ENCODE data around the gene CEACAM1. TPM values are rescaled to one million over a fixed set of nuclear protein-coding genes. Genes with fewer than 3 reads are reported as not detected.
"Not testable (repeated sequence)": the region's sequence is repeated elsewhere in the genome, so short reads cannot be mapped to it uniquely, and the experiment has no call there.

The CEACAM1 gene
- total and polyA plus RNA-seq, 9 donors, result 0.92 to 7.3 (median 2.8) TPM

DNA sequence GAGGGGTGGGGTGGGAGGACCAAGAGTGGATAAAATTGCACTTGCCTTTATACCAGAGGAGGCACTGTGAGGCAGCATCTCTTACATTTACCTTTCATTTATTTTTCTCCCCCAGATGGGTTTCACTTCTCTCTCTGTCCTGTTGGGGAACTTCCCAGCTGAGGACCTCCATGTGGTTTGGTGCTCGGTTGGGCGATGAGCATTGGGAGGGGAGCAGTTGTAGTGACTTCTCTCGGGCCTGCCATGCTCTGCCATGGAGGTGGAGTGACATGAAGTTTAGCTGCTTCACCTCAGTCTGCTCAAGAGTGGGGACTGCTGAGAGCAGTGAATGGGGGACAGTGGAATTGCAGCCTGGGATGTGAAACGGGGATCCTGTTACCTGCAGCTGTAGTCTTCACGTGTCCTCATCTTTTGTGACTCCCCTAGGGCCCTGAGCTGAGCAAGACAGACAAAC lies 62.4 kb downstream of the CEACAM1 start:
- no peak overlapping the region for H3K27ac ChIP-seq
- WGBS, 3 donors, result 82 to 89% (median 86%) methylated on average over 5 of the region's 5 CpGs
- no peaks in the 10 kb centered on the region for H3K4me1 ChIP-seq (ENCODE audit: insufficient read depth)

GRCh38 chr19:42461700-42462324 lies 66.5 kb downstream of the CEACAM1 start:
- no peak overlapping the region for H3K27ac ChIP-seq
- intact Hi-C loops (cut with DNase I), result no loop called here
- no peak for DNase-seq
- 86 to 93% (median 88%) methylated on average over 4 of the region's 4 CpGs for WGBS, 3 donors
- no peak overlapping the region for H3K4me3 ChIP-seq
- no peaks in the 10 kb centered on the region for H3K36me3 ChIP-seq
- H3K9me3 ChIP-seq, result no peaks in the 10 kb centered on the region
- H3K4me1 ChIP-seq (ENCODE audit: insufficient read depth), result no peaks in the 10 kb centered on the region
- no peak for TF ChIP-seq EP300 (IDR thresholded peaks at IDR 0.05)
- TF ChIP-seq CTCF (IDR thresholded peaks at IDR 0.05), result no peak
- no peak for TF ChIP-seq POLR2A (IDR thresholded peaks at IDR 0.05)
- no peaks in the 10 kb centered on the region for H3K27me3 ChIP-seq

More for the DNA sequence above, 62.4 kb downstream of the CEACAM1 start:
- no peaks in the 10 kb centered on the region for H3K36me3 ChIP-seq
- H3K27me3 ChIP-seq, result no peaks in the 10 kb centered on the region
- no peak for DNase-seq
- intact Hi-C loops (cut with DNase I), result no loop called here
- no peak for TF ChIP-seq CTCF (IDR thresholded peaks at IDR 0.05)
- TF ChIP-seq POLR2A (IDR thresholded peaks at IDR 0.05), result no peak
- no peak for TF ChIP-seq EP300 (IDR thresholded peaks at IDR 0.05)
- H3K9me3 ChIP-seq, result no peaks in the 10 kb centered on the region
- no peak overlapping the region for H3K4me3 ChIP-seq

DNA sequence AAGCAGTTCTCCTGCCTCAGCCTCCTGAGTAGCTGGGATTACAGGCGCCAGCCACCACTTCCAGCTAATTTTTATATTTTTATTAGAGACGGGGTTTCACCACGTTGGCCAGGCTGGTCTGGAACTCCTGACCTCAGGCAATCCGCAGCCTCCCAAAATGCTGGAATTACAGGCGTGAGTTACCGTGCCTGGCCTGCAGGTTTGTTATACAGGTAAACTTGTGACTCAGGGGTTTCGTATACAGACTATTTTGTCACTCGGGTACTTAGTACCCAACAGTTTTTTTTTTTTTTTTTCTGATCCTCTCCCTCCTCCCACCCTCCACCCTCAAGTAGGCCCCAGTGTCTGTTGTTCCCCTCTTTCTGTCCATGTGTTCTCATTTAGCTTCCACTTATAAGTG lies 67.0 kb downstream of the CEACAM1 start:
- intact Hi-C loops (cut with DNase I); H3K36me3 ChIP-seq; H3K27ac ChIP-seq; H3K4me3 ChIP-seq; H3K9me3 ChIP-seq; H3K4me1 ChIP-seq (ENCODE audit: insufficient read depth); DNase-seq; H3K27me3 ChIP-seq: not testable (repeated sequence)
- 90 to 92% (median 92%) methylated on average over 8 of the region's 8 CpGs for WGBS, 3 donors

DNA sequence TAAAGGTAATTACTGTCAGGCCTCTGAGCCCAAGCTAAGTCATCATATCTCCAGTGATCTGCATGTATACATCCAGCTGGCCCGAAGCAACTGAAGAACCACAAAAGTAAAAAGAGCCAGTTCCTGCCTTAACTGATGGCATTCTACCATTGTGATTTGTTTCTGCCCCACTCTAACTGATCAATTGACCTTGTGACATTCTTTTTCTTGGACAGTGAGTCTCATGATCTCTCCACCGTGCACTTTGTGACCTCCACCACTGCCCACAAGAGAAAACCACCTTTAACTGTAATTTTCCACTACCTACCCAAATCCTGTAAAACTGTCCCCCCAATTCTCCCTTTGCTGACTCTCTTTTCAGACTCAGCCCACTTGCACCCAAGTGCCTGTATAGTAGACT lies 68.4 kb downstream of the CEACAM1 start:
- no peaks in the 10 kb centered on the region for H3K4me1 ChIP-seq (ENCODE audit: insufficient read depth)
- H3K27ac ChIP-seq, result no peak overlapping the region
- WGBS, 3 donors, result 83 to 87% (median 87%) methylated on average over 2 of the region's 2 CpGs
- H3K9me3 ChIP-seq, result no peaks in the 10 kb centered on the region
- H3K4me3 ChIP-seq, result no peak overlapping the region
- DNase-seq, result no peak
- H3K27me3 ChIP-seq, result no peaks in the 10 kb centered on the region
- intact Hi-C loops (cut with DNase I), result no loop called here
- TF ChIP-seq CTCF (IDR thresholded peaks at IDR 0.05) (no peak), POLR2A (IDR thresholded peaks at IDR 0.05) (no peak), EP300 (IDR thresholded peaks at IDR 0.05) (no peak)
- no peaks in the 10 kb centered on the region for H3K36me3 ChIP-seq

Small RNA genes lying within 50 kb of the gene (small RNA-seq; reads per million reads assigned to genes)
- not detected for gene RNU4-60P

Other genes starting within 250 kb of the CEACAM1 start
- gene PRR19, start 226.3 kb downstream of the CEACAM1 start, total RNA-seq, result 1 to 10 TPM in 2 of 7 donors, under 1 TPM in 4, not detected in 1; 0.58 to 2.9 (median 0.78) TPM
- under 1 TPM in 1 of 2 donors, not detected in 1; 0.71 TPM for gene PRR19, start 226.3 kb downstream of the CEACAM1 start, polyA plus RNA-seq
- 10 to 100 TPM; 15.8 to 40.2 (median 20.6) TPM for gene PAFAH1B3, start 225.9 kb downstream of the CEACAM1 start, total RNA-seq
- gene PAFAH1B3, start 225.9 kb downstream of the CEACAM1 start, polyA plus RNA-seq, result 10 to 100 TPM in 1 of 2 donors, 1 to 10 TPM in 1; 4.1 to 23.4 TPM
- gene TMEM145, start 215.2 kb downstream of the CEACAM1 start, total RNA-seq, result 1 to 10 TPM in 1 of 7 donors, under 1 TPM in 4, not detected in 2; 0.20 to 1.7 (median 0.31) TPM
- under 1 TPM in 1 of 2 donors, not detected in 1; 0.08 TPM for gene TMEM145, start 215.2 kb downstream of the CEACAM1 start, polyA plus RNA-seq
- 10 to 100 TPM; 11.0 to 31.6 (median 27.0) TPM for gene MEGF8, start 202.8 kb downstream of the CEACAM1 start, total RNA-seq
- gene MEGF8, start 202.8 kb downstream of the CEACAM1 start, polyA plus RNA-seq, result 10 to 100 TPM; 17.8 to 21.6 TPM
- gene CNFN, start 138.2 kb downstream of the CEACAM1 start, total RNA-seq, result not detected
- gene CNFN, start 138.2 kb downstream of the CEACAM1 start, polyA plus RNA-seq, result under 1 TPM; 0.47 to 0.91 TPM
- gene LIPE, start 101.1 kb downstream of the CEACAM1 start, total RNA-seq, result 10 to 100 TPM in 3 of 7 donors, 1 to 10 TPM in 4; 2.3 to 15.1 (median 5.4) TPM
- gene LIPE, start 101.1 kb downstream of the CEACAM1 start, polyA plus RNA-seq, result 1 to 10 TPM; 1.7 to 7.9 TPM
- under 1 TPM in 2 of 7 donors, not detected in 5; 0.32 to 0.46 TPM for gene CXCL17, start 85.5 kb downstream of the CEACAM1 start, total RNA-seq
- not detected for gene CXCL17, start 85.5 kb downstream of the CEACAM1 start, polyA plus RNA-seq
- not detected for gene CEACAM8, start 66.4 kb upstream of the CEACAM1 start, total RNA-seq
- not detected for gene CEACAM8, start 66.4 kb upstream of the CEACAM1 start, polyA plus RNA-seq
- not detected for gene PSG3, start 212.0 kb upstream of the CEACAM1 start, total RNA-seq
- under 1 TPM in 1 of 2 donors, not detected in 1; 0.42 TPM for gene PSG3, start 212.0 kb upstream of the CEACAM1 start, polyA plus RNA-seq
- not detected for gene PSG8, start 237.2 kb upstream of the CEACAM1 start, total RNA-seq
- not detected for gene PSG8, start 237.2 kb upstream of the CEACAM1 start, polyA plus RNA-seq

Data from ovary (tissue), 9 donors.